ENCODE data around the gene IFI27L1. TPM values are rescaled to one million over a fixed set of nuclear protein-coding genes. Genes with fewer than 3 reads are reported as not detected.

The IFI27L1 gene
- total and polyA plus RNA-seq, 2 donors (not counting 1 experiment from before 2014, with no cell fraction given), result 6.5 to 6.7 TPM

GRCh38 chr14:94122438-94122837 is 41.3 kb downstream of the IFI27L1 start:
- CTCF ChIA-PET, result interaction anchor here (1.4 kb wide), 1 partner anchor 14 kb away, joined by 4 read pairs; no protein-coding TSS in a partner anchor
- no peaks in the 10 kb centered on the region for H3K4me1 Mint-ChIP-seq
- H3K36me3 ChIP-seq (replicated peaks in 1 of 2; ENCODE audit: control extremely low read depth in 1 of 2, control insufficient read depth in 1 of 2, extremely low read depth in 1 of 2, insufficient read depth in 2 of 2, low read length in 1 of 2), result peaks cover 0 to 3% of the 10 kb centered on the region in 2 experiments
- POLR2A ChIA-PET, result no interaction called here
- no peak overlapping the region for H3K27ac Mint-ChIP-seq
- H2AFZ ChIP-seq (ENCODE audit: insufficient read depth, low read depth, low read length, poor library complexity, severe bottlenecking), result no peak overlapping the region
- ATAC-seq (ENCODE audit: low read depth) (no peak), DNase-seq (no peak)
- WGBS (ENCODE audit: insufficient coverage), result 68% methylated on average over 3 of the region's 3 CpGs
- peaks cover 23% of the 10 kb centered on the region for H3K27me3 Mint-ChIP-seq
- intact Hi-C loops (cut with micrococcal nuclease), result no loop called here
- H3K4me1 ChIP-seq (ENCODE audit: control insufficient read depth in 2 of 2, insufficient read depth in 2 of 2, low read length in 2 of 2), result no peaks in the 10 kb centered on the region
- no peak overlapping the region for H3K4me3 Mint-ChIP-seq
- H3K27me3 ChIP-seq (replicated peaks in 1 of 4; ENCODE audit: control extremely low read depth in 1 of 4, control insufficient read depth in 3 of 4, insufficient read depth in 4 of 4, low read length in 3 of 4), result peaks cover 0 to 18% (median 0%) of the 10 kb centered on the region in 4 experiments
- no peak overlapping the region for H3K4me2 ChIP-seq (replicated peaks; ENCODE audit: low read depth, low read length, poor library complexity, severe bottlenecking)
- H3K9me3 Mint-ChIP-seq (ENCODE audit: insufficient read depth), result peaks cover 13% of the 10 kb centered on the region
- H3K4me3 ChIP-seq (ENCODE audit: control extremely low read depth in 1 of 5, extremely low read depth in 1 of 5, insufficient read depth in 1 of 5, low read depth in 2 of 5, low read length in 4 of 5), result no peak overlapping the region
- H3K79me2 ChIP-seq (ENCODE audit: control insufficient read depth, insufficient read depth, low read length), result no peaks in the 10 kb centered on the region
- TF ChIP-seq EZH2 (IDR thresholded peaks at IDR 0.05; ENCODE audit: borderline replicate concordance, insufficient read depth, low read depth, low read length, poor library complexity, severe bottlenecking) (no peak), CTCF (IDR thresholded peaks at IDR 0.05) (no peak)
- H3K27ac ChIP-seq (ENCODE audit: low read length in 2 of 2), result no peak overlapping the region
- no peak overlapping the region for H3K9ac ChIP-seq (ENCODE audit: low read length)
- H4K20me1 ChIP-seq (ENCODE audit: control insufficient read depth, insufficient read depth, low read length, poor library complexity, severe bottlenecking), result no peaks in the 10 kb centered on the region
- peaks cover 0 to 23% (median 17%) of the 10 kb centered on the region in 3 donors for H3K9me3 ChIP-seq (ENCODE audit: control extremely low read depth in 1 of 3, control insufficient read depth in 2 of 3, insufficient read depth in 1 of 3, low read length in 2 of 3)

- intact Hi-C loops (cut with micrococcal nuclease), result no loop called here
- Histone ChIP-seq H2AFZ (ENCODE audit: insufficient read depth, low read depth, low read length, poor library complexity, severe bottlenecking) (no peak overlapping the region), H3K9me3 (ENCODE audit: control extremely low read depth in 1 of 3, control insufficient read depth in 2 of 3, insufficient read depth in 1 of 3, low read length in 2 of 3) (peaks cover 0 to 23% (median 17%) of the 10 kb centered on the region in 3 donors), H3K27ac (ENCODE audit: low read length in 2 of 2) (no peak overlapping the region), H3K4me3 (ENCODE audit: control extremely low read depth in 1 of 5, extremely low read depth in 1 of 5, insufficient read depth in 1 of 5, low read depth in 2 of 5, low read length in 4 of 5) (no peak overlapping the region), H3K4me1 (ENCODE audit: control insufficient read depth in 2 of 2, insufficient read depth in 2 of 2, low read length in 2 of 2) (no peaks in the 10 kb centered on the region), H3K27me3 (replicated peaks in 1 of 4; ENCODE audit: control extremely low read depth in 1 of 4, control insufficient read depth in 3 of 4, insufficient read depth in 4 of 4, low read length in 3 of 4) (peaks cover 0 to 18% (median 0%) of the 10 kb centered on the region in 4 experiments), H3K9ac (ENCODE audit: low read length) (no peak overlapping the region), H3K36me3 (replicated peaks in 1 of 2; ENCODE audit: control extremely low read depth in 1 of 2, control insufficient read depth in 1 of 2, extremely low read depth in 1 of 2, insufficient read depth in 2 of 2, low read length in 1 of 2) (peaks cover 0 to 3% of the 10 kb centered on the region in 2 experiments), H3K4me2 (replicated peaks; ENCODE audit: low read depth, low read length, poor library complexity, severe bottlenecking) (no peak overlapping the region), H4K20me1 (ENCODE audit: control insufficient read depth, insufficient read depth, low read length, poor library complexity, severe bottlenecking) (no peaks in the 10 kb centered on the region), H3K79me2 (ENCODE audit: control insufficient read depth, insufficient read depth, low read length) (no peaks in the 10 kb centered on the region)
- no peak for DNase-seq
- TF ChIP-seq EZH2 (IDR thresholded peaks at IDR 0.05; ENCODE audit: borderline replicate concordance, insufficient read depth, low read depth, low read length, poor library complexity, severe bottlenecking) (no peak), CTCF (IDR thresholded peaks at IDR 0.05) (no peak)
- 98% methylated on average over 9 of the region's 9 CpGs for WGBS (ENCODE audit: insufficient coverage)
- CTCF ChIA-PET, result interaction anchor here (1.1 kb wide), 1 partner anchor 14 kb away, joined by 4 read pairs; no protein-coding TSS in a partner anchor
- ATAC-seq (ENCODE audit: low read depth), result no peak
- peaks cover 13% of the 10 kb centered on the region for H3K9me3 Mint-ChIP-seq (ENCODE audit: insufficient read depth)
- POLR2A ChIA-PET, result no interaction called here
- H3K27ac Mint-ChIP-seq, result no peak overlapping the region
- peaks cover 16% of the 10 kb centered on the region for H3K27me3 Mint-ChIP-seq
- no peaks in the 10 kb centered on the region for H3K4me1 Mint-ChIP-seq
- no peak overlapping the region for H3K4me3 Mint-ChIP-seq
Observed at GRCh38 chr14:94123296-94123695, 42.2 kb downstream of the IFI27L1 start.

Data from B cell (primary cell).